Uterus (tissue), 2 donors: Measurements from ENCODE around the gene CCDC149.

Experiments
- CTCF ChIP-seq, 4 experiments: fragments of 200-600 bp in 2 of 4; fragments of 450-650 bp in 2 of 4; sonication (generic) in 2 of 4; IDR thresholded peaks; one replicate each; pipeline ENCODE4 v1.5.1; 2016 to 2019; ENCODE audit warnings: antibody characterized with exemption in 4 of 4, mild to moderate bottlenecking in 2 of 4, moderate library complexity in 1 of 4
- POLR2A ChIP-seq, 2 donors: fragments of 450-650 bp; IDR thresholded peaks; one replicate each; pipeline ENCODE4 v1.6.1; 2016; ENCODE audit warnings: antibody characterized with exemption in 2 of 2, mild to moderate bottlenecking in 1 of 2, moderate library complexity in 1 of 2

- TF ChIP-seq CTCF (IDR thresholded peaks at IDR 0.05) (no peak), POLR2A (IDR thresholded peaks at IDR 0.05) (no peak)
These were observed 18.0 kb downstream of the CCDC149 start for GRCh38 chr4:24894846-24895245.
